Measurements from ENCODE around the gene CTPS2.

- TF ChIP-seq GATA2 (IDR thresholded peaks at IDR 0.05; ENCODE audit: low read depth, low read length) (no peak), GATA3 (IDR thresholded peaks at IDR 0.05; ENCODE audit: low read depth, low read length) (no peak)
Observed at GRCh38 chrX:16619024-16619423, 93.4 kb downstream of the CTPS2 start.

Data from SH-SY5Y (cell line).